ENCODE results near the gene ERN1. TPM values are rescaled to one million over a fixed set of nuclear protein-coding genes. Genes with fewer than 3 reads are reported as not detected.

ERN1 gene
- total and polyA plus RNA-seq, 2 of the 13 experiments (the other 11 are each of a cell fraction or from before 2014, with no cell fraction given) = 6.0 to 12.7 TPM

- no peak for TF ChIP-seq SOX6 (IDR thresholded peaks at IDR 0.05)
- peak; percentile 44; the same call in 1 of the 2 replicates for TF ChIP-seq SOX6 (CRISPR knock-in tag; IDR thresholded peaks at IDR 0.05)
- peak; percentile 64; the same call in 1 of the 2 replicates for TF ChIP-seq MIXL1 (CRISPR knock-in tag; IDR thresholded peaks at IDR 0.05)
- no peak for TF ChIP-seq ZNF639 (CRISPR knock-in tag; conservative IDR thresholded peaks at IDR 0.05)
- peak; percentile 45 for TF ChIP-seq AGO2 (optimal IDR thresholded peaks at IDR 0.05; ENCODE audit: low read depth, low read length)
- TF ChIP-seq ZSCAN12 (CRISPR knock-in tag; IDR thresholded peaks at IDR 0.05) = no peak
- no peak for TF ChIP-seq MYNN (CRISPR knock-in tag; IDR thresholded peaks at IDR 0.05; ENCODE audit: low read depth)
- no peak for TF ChIP-seq NONO (IDR thresholded peaks at IDR 0.05)
- TF ChIP-seq NONO (CRISPR knock-in tag; conservative IDR thresholded peaks at IDR 0.05) = 0 out of 2 replicates have a peak, but pooled peaks have one; percentile 31
- 0 out of 2 replicates have a peak, but pooled peaks have one; percentile 36 for TF ChIP-seq YEATS2 (CRISPR knock-in tag; IDR thresholded peaks at IDR 0.05; ENCODE audit: borderline replicate concordance)
- TF ChIP-seq GATAD2A (CRISPR knock-in tag; IDR thresholded peaks at IDR 0.05) = peak; percentile 40; the same call in 1 of the 2 replicates
- peak; percentile 22; the same call in 1 of the 2 replicates for TF ChIP-seq REPIN1 (CRISPR knock-in tag; IDR thresholded peaks at IDR 0.05; ENCODE audit: borderline replicate concordance, low read depth)
- 0 out of 2 replicates have a peak, but pooled peaks have one; percentile 33 for TF ChIP-seq ZBTB25 (CRISPR knock-in tag; IDR thresholded peaks at IDR 0.05)
- 0 out of 2 replicates have a peak, but pooled peaks have one; percentile 27 for TF ChIP-seq ZNF350 (CRISPR knock-in tag; IDR thresholded peaks at IDR 0.05; ENCODE audit: borderline replicate concordance, low read depth)
- no peak for TF ChIP-seq TAF1 (CRISPR knock-in tag; IDR thresholded peaks at IDR 0.05)
- 0 out of 2 replicates have a peak, but pooled peaks have one; percentile 26 for TF ChIP-seq ZBTB7A (CRISPR knock-in tag; IDR thresholded peaks at IDR 0.05)
- no peak for TF ChIP-seq MAZ (IDR thresholded peaks at IDR 0.05; ENCODE audit: borderline replicate concordance, low read depth, low read length)
- no peak for TF ChIP-seq MAZ (CRISPR knock-in tag; IDR thresholded peaks at IDR 0.05; ENCODE audit: low read depth)
- peak; percentile 92 for TF ChIP-seq SMC3 (IDR thresholded peaks at IDR 0.05; ENCODE audit: low read length)
- peak; percentile 33; the same call in 1 of the 2 replicates for TF ChIP-seq RXRA (CRISPR knock-in tag; IDR thresholded peaks at IDR 0.05)
- no peak for TF ChIP-seq GATAD1 (CRISPR knock-in tag; IDR thresholded peaks at IDR 0.05)
- no peak for TF ChIP-seq HOXD1 (CRISPR knock-in tag; IDR thresholded peaks at IDR 0.05)
These were observed 66.1 kb downstream of the ERN1 start (continued) for GRCh38 chr17:64063766-64064224.

All from HepG2 (cell line).